HepG2 (cell line): Measurements from ENCODE around the gene MTMR6. TPM values are rescaled to one million over a fixed set of nuclear protein-coding genes. Genes with fewer than 3 reads are reported as not detected.

Source experiments
- ATF2 ChIP-seq: sonication (generic); formaldehyde crosslinking; IDR thresholded peaks from 2 replicates; pipeline ENCODE4 v1.4.0; 2020; ENCODE audit warnings: missing genetic modification reagents
- DR1 ChIP-seq: sonication (generic); formaldehyde crosslinking; IDR thresholded peaks from 2 replicates; pipeline ENCODE4 v1.8.0; 2021; ENCODE audit warnings: mild to moderate bottlenecking, missing genetic modification reagents, inconsistent platforms
- ELF3 ChIP-seq: IDR thresholded peaks from 2 replicates; pipeline ENCODE4 v1.6.1; 2016; ENCODE audit warnings: missing genetic modification reagents, missing compliant biosample characterization
- FOXC1 ChIP-seq: sonication (generic); formaldehyde crosslinking; IDR thresholded peaks from 2 replicates; pipeline ENCODE4 v1.8.0; 2022; ENCODE audit warnings: mild to moderate bottlenecking, missing genetic modification reagents, borderline replicate concordance
- HES4 ChIP-seq: sonication (generic); formaldehyde crosslinking; IDR thresholded peaks from 2 replicates; pipeline ENCODE4 v1.9.0; 2021; ENCODE audit warnings: mild to moderate bottlenecking, missing genetic modification reagents, borderline replicate concordance
- HINFP ChIP-seq: sonication (generic); formaldehyde crosslinking; IDR thresholded peaks from 2 replicates; pipeline ENCODE4 v1.4.0; 2020; ENCODE audit warnings: low read depth, mild to moderate bottlenecking, missing genetic modification reagents
- HOXA7 ChIP-seq: sonication (generic); formaldehyde crosslinking; IDR thresholded peaks from 2 replicates; pipeline ENCODE4 v1.8.1; 2022; ENCODE audit warnings: mild to moderate bottlenecking, missing genetic modification reagents, moderate library complexity
- MLLT10 ChIP-seq: sonication (generic); formaldehyde crosslinking; IDR thresholded peaks from 2 replicates; pipeline ENCODE4 v1.4.0; 2020; ENCODE audit warnings: missing genetic modification reagents
- MXD4 ChIP-seq: IDR thresholded peaks from 2 replicates; pipeline ENCODE4 v1.6.1; 2016; ENCODE audit warnings: mild to moderate bottlenecking, missing biosample characterization, missing genetic modification reagents
- RAD21 ChIP-seq: fragments of 450-650 bp; formaldehyde crosslinking; IDR thresholded peaks from 2 replicates; pipeline ENCODE4 v1.5.0; 2020; ENCODE audit warnings: mild to moderate bottlenecking
- SAP130 ChIP-seq: IDR thresholded peaks from 2 replicates; pipeline ENCODE4 v1.6.1; 2016; ENCODE audit warnings: low read depth
- SNAI1 ChIP-seq: sonication (generic); formaldehyde crosslinking; IDR thresholded peaks from 2 replicates; pipeline ENCODE4 v1.5.0; 2020; ENCODE audit warnings: mild to moderate bottlenecking, missing genetic modification reagents, borderline replicate concordance
- SRY ChIP-seq: sonication (generic); formaldehyde crosslinking; IDR thresholded peaks from 2 replicates; pipeline ENCODE4 v1.8.0; 2022; ENCODE audit warnings: mild to moderate bottlenecking, missing genetic modification reagents
- YEATS2 ChIP-seq: sonication (generic); formaldehyde crosslinking; IDR thresholded peaks from 2 replicates; pipeline ENCODE4 v1.4.0; 2020; ENCODE audit warnings: missing genetic modification reagents, borderline replicate concordance
- ZBTB14 ChIP-seq: sonication (generic); formaldehyde crosslinking; IDR thresholded peaks from 2 replicates; pipeline ENCODE4 v1.4.0; 2020; ENCODE audit warnings: missing genetic modification reagents
- ZFX ChIP-seq: sonication (generic); formaldehyde crosslinking; IDR thresholded peaks from 2 replicates; pipeline ENCODE4 v1.4.0; 2020; ENCODE audit warnings: mild to moderate bottlenecking, low read depth, missing genetic modification reagents, moderate library complexity
- ZMYM4 ChIP-seq: sonication (generic); formaldehyde crosslinking; IDR thresholded peaks from 2 replicates; pipeline ENCODE4 v1.8.1; 2023; ENCODE audit warnings: mild to moderate bottlenecking, missing genetic modification reagents
- ZNF10 ChIP-seq: sonication (generic); formaldehyde crosslinking; IDR thresholded peaks from 2 replicates; pipeline ENCODE4 v1.4.0; 2020; ENCODE audit warnings: mild to moderate bottlenecking, low read depth, missing genetic modification reagents, borderline replicate concordance
- ZNF292 ChIP-seq: sonication (generic); formaldehyde crosslinking; IDR thresholded peaks from 2 replicates; pipeline ENCODE4 v1.8.1; 2022; ENCODE audit warnings: mild to moderate bottlenecking, low read depth, missing genetic modification reagents, borderline replicate concordance
- ZNF563 ChIP-seq: sonication (generic); formaldehyde crosslinking; IDR thresholded peaks from 2 replicates; pipeline ENCODE4 v1.8.0; 2022; ENCODE audit warnings: mild to moderate bottlenecking, moderate library complexity, missing genetic modification reagents
- ZSCAN21 ChIP-seq: sonication (generic); formaldehyde crosslinking; IDR thresholded peaks from 2 replicates; pipeline ENCODE4 v1.8.0; 2022; ENCODE audit warnings: mild to moderate bottlenecking, missing genetic modification reagents, moderate library complexity, borderline replicate concordance
- ZXDC ChIP-seq: sonication (generic); formaldehyde crosslinking; IDR thresholded peaks from 2 replicates; pipeline ENCODE4 v1.5.0; 2020; ENCODE audit warnings: mild to moderate bottlenecking, missing genetic modification reagents
- polyA plus RNA-seq, 8 experiments: library from polyadenylated mRNA; depleted of rRNA in 3 of 8; stranded (reverse) in 7 of 8; unstranded in 1 of 8; fragments of >200 nt; fragmentation: Illumina TruSeq in 4 of 8; extraction: Trizol in 4 of 8; gene quantifications; 2 replicates each; pipeline versions ENCODE4 v1.2.1 to v1.2.3, GENCODE V29; 2011 to 2016; ENCODE audit warnings: low read depth in 4 of 8, missing spikeins in 1 of 8, mixed read lengths in 1 of 8; ENCODE audit not compliant: insufficient read depth in 1 of 8
- total RNA-seq, 5 experiments: library from RNA; depleted of rRNA; stranded (reverse); fragments of >200 nt; fragmentation: Illumina TruSeq; extraction: Trizol; gene quantifications; 2 replicates each; pipeline ENCODE4 v1.2.3, GENCODE V29; 2016; ENCODE audit warnings: low read depth in 1 of 5

Gene MTMR6
- total and polyA plus RNA-seq, 2 of the 13 experiments (the other 11 are each of a cell fraction or from before 2014, with no cell fraction given): 3.4 to 7.8 TPM

- TF ChIP-seq ZMYM4 (CRISPR knock-in tag) (peak; percentile 93), SRY (CRISPR knock-in tag) (peak; percentile 80; the same call in 1 of the 2 replicates), ZNF292 (CRISPR knock-in tag) (peak; percentile 76), RAD21 (CRISPR knock-in tag) (peak; percentile 76), HINFP (CRISPR knock-in tag) (peak; percentile 96; the same call in 1 of the 2 replicates), SAP130 (CRISPR knock-in tag) (peak; percentile 84), HES4 (peak; percentile 73; the same call in 1 of the 2 replicates), ZFX (CRISPR knock-in tag) (peak; percentile 81), ATF2 (CRISPR knock-in tag) (peak; percentile 28; the same call in 1 of the 2 replicates), ZXDC (peak; percentile 43; the same call in 1 of the 2 replicates), MLLT10 (CRISPR knock-in tag) (no peak), ZSCAN21 (peak; percentile 81; the same call in 1 of the 2 replicates), ZNF10 (CRISPR knock-in tag) (no peak), ZBTB14 (CRISPR knock-in tag) (no peak), SNAI1 (CRISPR knock-in tag) (no peak), ELF3 (CRISPR knock-in tag) (peak; percentile 55; the same call in 1 of the 2 replicates), MXD4 (CRISPR knock-in tag) (0 out of 2 replicates have a peak, but pooled peaks have one; percentile 46), ZNF563 (CRISPR knock-in tag) (peak; percentile 86), FOXC1 (CRISPR knock-in tag) (0 out of 2 replicates have a peak, but pooled peaks have one; percentile 50), HOXA7 (CRISPR knock-in tag) (no peak), DR1 (no peak), YEATS2 (CRISPR knock-in tag) (no peak; the same call in 1 of the 2 replicates)
Measured at GRCh38 chr13:25286969-25287961, at the start of gene MTMR6 (continued).
